Heart left ventricle (tissue), 16 donors: ENCODE measurements around the gene NTRK2. TPM values are rescaled to one million over a fixed set of nuclear protein-coding genes. Genes with fewer than 3 reads are reported as not detected.

Experiments used
- ATAC-seq, 4 donors: fragments of 200-7000 bp; cut with Tn5 transposase; one replicate each; pipeline ENCODE4 v1.9.1; 2020 to 2022; ENCODE audit warnings: moderate library complexity in 4 of 4, mild to moderate bottlenecking in 3 of 4, moderate number of reproducible peaks in 1 of 4
- DNase-seq, 5 donors: peaks; one replicate each; pipeline ENCODE4 v3.0.0-alpha.2; 2020
- H3K27ac ChIP-seq, 12 donors: fragments of 200-600 bp; sonication (generic) in 4 of 12; one replicate each; pipeline versions ENCODE4 v1.5.0 to v1.8.0; 2016 to 2022; ENCODE audit warnings: mild to moderate bottlenecking in 2 of 12
- H3K27me3 ChIP-seq, 9 donors: fragments of 200-600 bp; sonication (generic) in 2 of 9; one replicate each; pipeline versions ENCODE4 v1.5.1 to v1.8.0; 2016 to 2022; ENCODE audit warnings: mild to moderate bottlenecking in 3 of 9
- H3K36me3 ChIP-seq, 9 donors: fragments of 200-600 bp; sonication (generic) in 2 of 9; one replicate each; pipeline versions ENCODE4 v1.5.0 to v1.8.0; 2018 to 2022; ENCODE audit warnings: mild to moderate bottlenecking in 2 of 9
- H3K4me1 ChIP-seq, 12 donors: fragments of 200-600 bp; sonication (generic) in 4 of 12; one replicate each; pipeline versions ENCODE4 v1.5.0 to v1.8.0; 2016 to 2022; ENCODE audit warnings: mild to moderate bottlenecking in 3 of 12
- H3K4me3 ChIP-seq, 12 donors: fragments of 200-600 bp; sonication (generic) in 4 of 12; one replicate each; pipeline versions ENCODE4 v1.5.0 to v1.8.0; 2017 to 2022; ENCODE audit warnings: mild to moderate bottlenecking in 9 of 12, moderate library complexity in 4 of 12
- H3K9me3 ChIP-seq, 12 donors: fragments of 200-600 bp; sonication (generic) in 4 of 12; one replicate each; pipeline versions ENCODE4 v1.5.0 to v1.8.0; 2016 to 2022; ENCODE audit warnings: mild to moderate bottlenecking in 1 of 12
- POLR2A ChIP-seq, 2 donors: fragments of 450-650 bp; IDR thresholded peaks; one replicate each; pipeline ENCODE4 v1.6.1; 2017; ENCODE audit warnings: antibody characterized with exemption in 2 of 2, mild to moderate bottlenecking in 2 of 2, moderate library complexity in 2 of 2
- WGBS, 4 donors: extraction: QIAGEN DNeasy Blood & Tissue Kit in 2 of 4; methylation state at CpG; one replicate each; pipeline versions ENCODE4 v1.1.5 to v1.1.7; 2013 to 2018; 5-methylcytosine and 5-hydroxymethylcytosine counted together
- intact Hi-C, 10 donors: fragments of 100-400 bp; cut with DNase I; formaldehyde crosslinking; loops; one replicate each; pipeline versions ENCODE4 v1.11.1 to v1.14.2; 2022
- polyA plus RNA-seq, 2 donors: library from polyadenylated mRNA; stranded (reverse); fragments of 200-250 nt; gene quantifications; one replicate each; pipeline ENCODE4 v1.2.3, GENCODE V29; 2013
- total RNA-seq, 9 donors: library from RNA; depleted of rRNA in 2 of 9; stranded (reverse); fragments of >200 nt in 2 of 9; fragmentation: NEBNext Ultra II Directional in 3 of 9; extraction: Animal tissue kit (Norgen Biotek cat#: 25700) in 3 of 9; gene quantifications; one replicate each; pipeline versions ENCODE4 v1.1.0 to v1.2.4, GENCODE V29; 2016 to 2023
- TF ChIP-seq, protein P1 (sequence below), 12 donors: fragments of 200-600 bp; sonication (generic) in 4 of 12; IDR thresholded peaks; one replicate each; pipeline versions ENCODE4 v1.5.0 to v1.8.0; 2018 to 2022; ENCODE audit warnings: antibody characterized with exemption in 12 of 12, mild to moderate bottlenecking in 5 of 12
- donor health status: ischemic (EF 13 %, LVEDD 7.1; RV severe dilation, severe dysfunction).
- donor health status: healthy with polysubstance abuse.
- donor health status: DM: no; HTN: yes; CAD: no.
- donor health status: DM: no; HTN: no; CAD: no.
- donor health status: ischemic (EF 25% LVEDD 6.9; RV normal size, moderate dysfunction).
- donor health status: ischemic (EF 25% LVEDD 5.7; RV mildly dilated, moderate dysfunction).
- donor health status: healthy.
- donor health status: DM: yes; HTN: yes; CAD: no.
- donor health status: ischemic (EF 35%, LVEDD 5.7; RV mildly dilated, moderate dysfunction).
- donor health status: nonischemic (EF 11% LVEDD 7.7; RV severe dilation, severe dysfunction).
- donor health status: DM: yes; HTN: yes; CAD: no.
- donor health status: PGD.
- donor health status: ischemic (EF 29% LVEDD 5.4; RV normal size, mild dysfunction).
- donor health status: nonischemic (EF 23%, LVEDD 6.1; RV moderate dilation, normal function).

The NTRK2 gene
- total and polyA plus RNA-seq, 11 donors = 0.86 to 16.0 (median 2.4) TPM

DNA sequence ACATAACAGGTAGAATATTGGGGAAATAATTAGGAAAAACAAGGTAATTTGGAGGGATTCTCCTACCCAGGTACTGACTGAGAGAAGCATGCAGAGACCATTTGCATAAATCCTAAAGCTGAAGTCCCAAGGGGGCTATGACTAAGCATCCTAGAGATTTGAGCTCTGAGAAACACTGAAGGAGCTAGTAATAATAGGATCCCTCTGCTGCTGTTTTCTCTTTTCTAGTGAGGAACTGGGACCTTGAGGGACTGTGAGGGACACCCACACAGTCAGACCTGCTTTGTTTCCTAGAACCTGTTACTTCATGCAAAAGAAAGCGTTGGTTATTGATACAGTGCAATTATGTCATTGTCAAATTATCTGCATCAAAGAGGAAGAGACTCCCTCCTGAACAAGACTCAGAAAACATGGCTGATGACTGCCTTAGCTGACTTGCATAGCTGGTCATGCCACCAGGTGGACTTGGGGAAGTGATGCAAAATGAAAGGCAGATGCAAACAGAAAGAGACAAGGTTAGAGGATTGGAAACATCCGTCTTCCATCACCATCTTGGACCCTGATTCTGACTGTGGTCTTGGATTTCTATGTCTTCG, 335.4 kb downstream of the NTRK2 start:
- TF ChIP-seq, protein P1, sequence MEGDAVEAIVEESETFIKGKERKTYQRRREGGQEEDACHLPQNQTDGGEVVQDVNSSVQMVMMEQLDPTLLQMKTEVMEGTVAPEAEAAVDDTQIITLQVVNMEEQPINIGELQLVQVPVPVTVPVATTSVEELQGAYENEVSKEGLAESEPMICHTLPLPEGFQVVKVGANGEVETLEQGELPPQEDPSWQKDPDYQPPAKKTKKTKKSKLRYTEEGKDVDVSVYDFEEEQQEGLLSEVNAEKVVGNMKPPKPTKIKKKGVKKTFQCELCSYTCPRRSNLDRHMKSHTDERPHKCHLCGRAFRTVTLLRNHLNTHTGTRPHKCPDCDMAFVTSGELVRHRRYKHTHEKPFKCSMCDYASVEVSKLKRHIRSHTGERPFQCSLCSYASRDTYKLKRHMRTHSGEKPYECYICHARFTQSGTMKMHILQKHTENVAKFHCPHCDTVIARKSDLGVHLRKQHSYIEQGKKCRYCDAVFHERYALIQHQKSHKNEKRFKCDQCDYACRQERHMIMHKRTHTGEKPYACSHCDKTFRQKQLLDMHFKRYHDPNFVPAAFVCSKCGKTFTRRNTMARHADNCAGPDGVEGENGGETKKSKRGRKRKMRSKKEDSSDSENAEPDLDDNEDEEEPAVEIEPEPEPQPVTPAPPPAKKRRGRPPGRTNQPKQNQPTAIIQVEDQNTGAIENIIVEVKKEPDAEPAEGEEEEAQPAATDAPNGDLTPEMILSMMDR (IDR thresholded peaks at IDR 0.05) = no peak
- TF ChIP-seq POLR2A (IDR thresholded peaks at IDR 0.05) = no peak
- H3K9me3 ChIP-seq = peaks cover 0 to 15% (median 5%) of the 10 kb centered on the region in 12 donors
- H3K27me3 ChIP-seq = peaks cover 0 to 25% (median 0%) of the 10 kb centered on the region in 9 donors
- intact Hi-C loops = no loop called here
- H3K36me3 ChIP-seq = no peaks in the 10 kb centered on the region
- DNase-seq = no peak
- no peak overlapping the region for H3K27ac ChIP-seq
- H3K4me3 ChIP-seq = no peak overlapping the region
- ATAC-seq = no peak
- no peaks in the 10 kb centered on the region for H3K4me1 ChIP-seq
- 67 to 72% (median 69%) methylated on average over 3 of the region's 3 CpGs for WGBS, 4 donors

DNA sequence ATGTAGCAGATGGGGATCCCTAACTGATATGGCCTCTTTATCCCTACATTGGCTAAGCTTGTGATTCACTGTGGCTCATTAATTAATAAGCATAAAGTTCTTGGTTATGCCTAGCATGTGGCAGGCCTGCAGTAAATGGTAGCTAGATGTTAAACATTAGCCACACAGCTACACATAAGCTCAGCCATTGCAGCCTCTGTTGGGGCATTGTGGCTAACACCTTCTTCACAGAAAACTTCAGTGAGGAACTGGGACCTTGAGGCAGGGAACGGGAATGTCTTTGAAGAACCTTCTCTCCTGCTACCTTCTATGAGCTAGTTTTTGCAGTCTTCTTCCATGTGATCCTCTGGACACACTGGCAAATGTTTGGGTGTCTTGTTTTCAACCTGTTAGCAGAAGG, 338.2 kb downstream of the NTRK2 start:
- DNase-seq (no peak), ATAC-seq (no peak)
- no peak overlapping the region for H3K27ac ChIP-seq
- no peaks in the 10 kb centered on the region for H3K9me3 ChIP-seq
- intact Hi-C loops = no loop called here
- no peak overlapping the region for H3K4me3 ChIP-seq
- TF ChIP-seq, protein P1 (IDR thresholded peaks at IDR 0.05) = no peak
- TF ChIP-seq POLR2A (IDR thresholded peaks at IDR 0.05) = no peak
- no peaks in the 10 kb centered on the region for H3K36me3 ChIP-seq
- H3K4me1 ChIP-seq = no peaks in the 10 kb centered on the region
- H3K27me3 ChIP-seq = peaks cover 0 to 9% (median 0%) of the 10 kb centered on the region in 9 donors
- 87 to 100% (median 94%) methylated on average over 1 of the region's 1 CpG for WGBS, 4 donors

DNA sequence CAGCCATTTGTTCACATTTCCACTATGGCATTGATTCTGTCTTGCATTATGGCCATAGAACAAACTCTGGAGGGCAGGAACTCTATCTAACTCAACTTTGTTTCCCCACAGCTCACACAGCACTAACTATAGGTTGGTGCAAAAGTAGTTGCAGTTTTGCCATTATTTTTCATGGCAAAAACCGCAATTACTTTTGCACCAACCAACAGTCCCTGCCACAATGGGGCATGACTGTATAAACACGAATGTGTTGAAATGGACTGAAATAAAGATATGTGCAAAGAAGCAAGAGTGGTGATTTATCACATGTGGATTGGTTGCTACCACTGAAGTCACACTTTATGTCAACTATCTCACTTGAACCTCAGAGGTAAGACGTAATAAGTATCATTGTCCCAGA, 338.7 kb downstream of the NTRK2 start:
- H3K9me3 ChIP-seq = no peaks in the 10 kb centered on the region
- intact Hi-C loops = no loop called here
- WGBS, 4 donors = 86 to 90% (median 88%) methylated on average over 3 of the region's 3 CpGs
- H3K27me3 ChIP-seq = peaks cover 0 to 9% (median 0%) of the 10 kb centered on the region in 9 donors
- no peak overlapping the region for H3K27ac ChIP-seq
- ATAC-seq (no peak), DNase-seq (no peak)
- H3K4me3 ChIP-seq = no peak overlapping the region
- H3K36me3 ChIP-seq = no peaks in the 10 kb centered on the region
- no peaks in the 10 kb centered on the region for H3K4me1 ChIP-seq
- TF ChIP-seq, protein P1 (IDR thresholded peaks at IDR 0.05) = no peak
- no peak for TF ChIP-seq POLR2A (IDR thresholded peaks at IDR 0.05)

DNA sequence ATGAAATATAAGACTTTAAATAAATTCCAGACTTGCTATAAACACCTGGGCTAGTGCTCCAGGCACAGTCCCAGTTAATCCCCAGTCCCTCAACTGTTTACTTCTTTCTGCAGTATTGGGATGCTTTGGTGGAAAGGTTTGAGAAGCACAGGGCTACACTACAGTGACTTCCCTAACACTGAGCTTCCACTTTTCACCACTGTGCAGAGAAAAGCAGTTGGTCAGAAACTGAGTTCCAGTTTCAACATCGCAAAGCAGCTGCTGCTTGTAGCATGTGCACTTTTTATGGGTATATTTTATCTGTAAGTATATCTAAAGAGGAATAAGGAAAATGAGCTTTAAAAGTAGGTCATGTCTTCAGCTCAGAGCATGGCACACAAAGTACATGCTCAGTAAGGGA, 339.7 kb downstream of the NTRK2 start:
- TF ChIP-seq, protein P1 (IDR thresholded peaks at IDR 0.05) = no peak
- TF ChIP-seq POLR2A (IDR thresholded peaks at IDR 0.05) = no peak
- no peak for DNase-seq

More for the DNA sequence above, 339.7 kb downstream of the NTRK2 start:
- Histone ChIP-seq H3K4me1 (no peaks in the 10 kb centered on the region), H3K36me3 (no peaks in the 10 kb centered on the region), H3K9me3 (no peaks in the 10 kb centered on the region), H3K27ac (no peak overlapping the region), H3K4me3 (no peak overlapping the region), H3K27me3 (peaks cover 0 to 9% (median 0%) of the 10 kb centered on the region in 9 donors)
- ATAC-seq = no peak
- intact Hi-C loops = no loop called here
- WGBS, 4 donors = 86 to 96% (median 91%) methylated on average over 1 of the region's 1 CpG
